Measurements from ENCODE around the gene RBMS1. TPM values are rescaled to one million over a fixed set of nuclear protein-coding genes. Genes with fewer than 3 reads are reported as not detected.

The RBMS1 gene
- total and polyA plus RNA-seq, 5 donors from 2014 or later: 27.9 to 58.4 (median 33.5) TPM

DNA sequence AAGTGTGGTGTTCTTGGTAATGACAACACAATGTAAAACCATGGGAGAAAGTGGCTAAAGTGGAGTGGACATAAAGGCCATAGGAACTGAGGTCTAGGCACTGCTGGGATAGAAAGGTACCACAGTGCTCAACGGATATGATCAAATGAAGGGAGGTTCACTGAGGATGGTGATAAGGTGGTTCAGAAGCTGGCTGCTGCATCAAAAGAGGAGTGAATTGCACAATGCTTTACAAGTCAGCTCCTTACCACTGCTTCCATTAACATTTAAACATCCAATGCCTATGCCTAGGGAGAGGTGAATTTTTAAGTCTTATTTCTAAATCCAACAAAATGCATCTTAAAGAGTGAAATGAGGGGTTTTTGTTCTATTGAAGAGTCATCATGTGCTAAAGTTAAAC lies 193.4 kb downstream of the RBMS1 start:
- Histone ChIP-seq H3K4me1 (ENCODE audit: control insufficient read depth, insufficient read depth, low read length, poor library complexity, severe bottlenecking) (no peaks in the 10 kb centered on the region), H3K27ac (ENCODE audit: insufficient read depth, low read length, poor library complexity, severe bottlenecking) (no peak overlapping the region), H3K4me3 (ENCODE audit: low read depth, low read length) (no peak overlapping the region), H3K27me3 (ENCODE audit: control insufficient read depth, insufficient read depth, low read length) (no peaks in the 10 kb centered on the region), H3K36me3 (ENCODE audit: control insufficient read depth, insufficient read depth, low read length) (peaks cover 45% of the 10 kb centered on the region), H3K9me3 (ENCODE audit: control insufficient read depth in 2 of 2, low read length in 2 of 2) (no peaks in the 10 kb centered on the region)
- ATAC-seq (ENCODE audit: low read depth in 2 of 2) (no peak), DNase-seq (no peak)
- Mint-ChIP-seq H3K9me3 (no peaks in the 10 kb centered on the region), H3K4me3 (no peak overlapping the region), H3K36me3 (peaks cover 60% of the 10 kb centered on the region), H3K27me3 (no peaks in the 10 kb centered on the region), H3K27ac (peak overlapping the region in 1 of 3 donors; percentile 50), H3K4me1 (peaks cover 7 to 33% (median 20%) of the 10 kb centered on the region in 4 donors)

DNA sequence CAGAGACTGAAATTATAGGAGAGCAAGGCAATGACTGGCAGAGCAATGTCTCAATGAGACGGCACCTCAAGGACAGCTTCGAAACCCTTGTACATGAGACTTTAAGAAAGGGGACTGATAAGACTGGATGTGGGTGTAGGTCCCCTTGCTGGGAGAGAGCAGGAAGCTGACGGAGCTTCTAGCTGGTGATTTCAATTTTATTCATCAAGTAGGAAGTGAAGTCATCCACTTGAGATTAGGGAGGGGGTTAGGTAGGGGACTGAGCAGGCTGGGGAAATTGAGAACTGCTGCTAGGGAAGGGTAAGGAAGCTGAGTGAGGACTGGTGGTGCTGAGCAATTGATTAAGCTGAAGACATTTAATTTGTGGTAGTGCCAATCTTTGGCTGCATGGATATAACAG lies 194.1 kb downstream of the RBMS1 start:
- peak overlapping the region in 1 of 4 donors; percentile 39 for H3K4me3 Mint-ChIP-seq
- DNase-seq (peak in 1 of 3 donors; percentile 14), ATAC-seq (ENCODE audit: low read depth in 2 of 2) (no peak)
- H3K9me3 Mint-ChIP-seq: no peaks in the 10 kb centered on the region
- H3K27me3 Mint-ChIP-seq: no peaks in the 10 kb centered on the region
- Histone ChIP-seq H3K27me3 (ENCODE audit: control insufficient read depth, insufficient read depth, low read length) (no peaks in the 10 kb centered on the region), H3K4me1 (ENCODE audit: control insufficient read depth, insufficient read depth, low read length, poor library complexity, severe bottlenecking) (no peaks in the 10 kb centered on the region), H3K4me3 (ENCODE audit: low read depth, low read length) (no peak overlapping the region), H3K9me3 (ENCODE audit: control insufficient read depth in 2 of 2, low read length in 2 of 2) (no peaks in the 10 kb centered on the region), H3K27ac (ENCODE audit: insufficient read depth, low read length, poor library complexity, severe bottlenecking) (no peak overlapping the region), H3K36me3 (ENCODE audit: control insufficient read depth, insufficient read depth, low read length) (peaks cover 45% of the 10 kb centered on the region)
- peaks cover 61% of the 10 kb centered on the region for H3K36me3 Mint-ChIP-seq
- peaks cover 7 to 33% (median 23%) of the 10 kb centered on the region in 4 donors for H3K4me1 Mint-ChIP-seq
- peak overlapping the region in 1 of 3 donors; percentile 3 for H3K27ac Mint-ChIP-seq

DNA sequence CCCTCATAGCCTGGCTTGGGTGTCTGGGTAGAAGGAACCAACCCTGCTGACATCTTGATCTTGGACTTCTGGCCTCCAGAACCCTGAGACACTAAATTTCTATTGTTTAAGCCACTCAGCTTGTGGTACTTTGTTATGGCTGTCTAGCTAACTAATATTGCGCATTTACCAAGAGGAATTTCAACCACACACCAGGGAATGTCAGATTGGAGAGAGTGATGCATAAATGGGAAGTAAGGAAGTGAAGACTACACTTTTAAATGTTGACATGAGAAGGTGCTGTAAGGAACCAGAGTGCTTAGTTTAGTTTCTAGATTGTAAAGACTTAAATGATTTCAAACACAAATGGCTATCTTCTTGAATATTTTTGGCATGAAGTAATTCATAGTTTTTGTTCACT lies 194.6 kb downstream of the RBMS1 start:
- DNase-seq: no peak
- H3K27me3 Mint-ChIP-seq: no peaks in the 10 kb centered on the region
- H3K9me3 Mint-ChIP-seq: no peaks in the 10 kb centered on the region
- Histone ChIP-seq H3K27ac (ENCODE audit: insufficient read depth, low read length, poor library complexity, severe bottlenecking) (no peak overlapping the region), H3K4me3 (ENCODE audit: low read depth, low read length) (no peak overlapping the region), H3K36me3 (ENCODE audit: control insufficient read depth, insufficient read depth, low read length) (peaks cover 48% of the 10 kb centered on the region), H3K9me3 (ENCODE audit: control insufficient read depth in 2 of 2, low read length in 2 of 2) (no peaks in the 10 kb centered on the region), H3K4me1 (ENCODE audit: control insufficient read depth, insufficient read depth, low read length, poor library complexity, severe bottlenecking) (no peaks in the 10 kb centered on the region), H3K27me3 (ENCODE audit: control insufficient read depth, insufficient read depth, low read length) (no peaks in the 10 kb centered on the region)
- peaks cover 7 to 35% (median 24%) of the 10 kb centered on the region in 4 donors for H3K4me1 Mint-ChIP-seq
- H3K4me3 Mint-ChIP-seq: no peak overlapping the region
- peaks cover 65% of the 10 kb centered on the region for H3K36me3 Mint-ChIP-seq
- no peak for ATAC-seq (ENCODE audit: low read depth in 2 of 2)
- no peak overlapping the region for H3K27ac Mint-ChIP-seq

DNA sequence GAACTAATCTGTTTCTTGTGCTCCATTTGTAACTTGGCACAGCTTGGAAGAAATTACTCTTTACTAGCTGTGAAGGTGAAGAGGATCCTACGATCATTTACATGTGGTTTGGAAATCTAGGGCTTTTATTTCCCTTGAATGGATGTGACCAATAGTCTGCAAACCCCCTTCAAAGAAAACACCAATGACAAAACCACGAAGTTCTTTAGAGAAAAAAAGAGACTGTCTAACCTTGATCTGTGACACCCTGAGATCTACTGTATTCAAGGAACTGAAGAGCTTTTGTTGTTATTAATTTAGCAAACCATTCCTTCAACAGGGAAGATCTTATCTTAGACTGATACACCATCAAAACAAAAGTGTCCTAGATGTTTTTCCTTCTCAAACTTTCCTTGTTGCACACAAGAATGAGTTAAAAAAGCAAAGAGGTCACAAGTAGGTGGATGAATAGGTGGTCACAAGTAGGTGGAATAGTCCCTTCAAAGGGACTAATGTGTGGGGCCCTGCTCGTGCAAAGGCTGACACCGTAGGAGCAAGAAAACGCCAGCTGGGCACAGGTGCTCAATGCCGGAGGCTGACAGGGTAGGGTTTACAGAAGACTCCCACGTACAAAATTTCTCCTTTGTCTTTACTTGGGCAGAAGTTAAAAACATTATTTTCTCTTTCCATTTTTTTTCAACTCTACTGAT lies 197.9 kb downstream of the RBMS1 start:
- DNase-seq (no peak), ATAC-seq (ENCODE audit: low read depth in 2 of 2) (no peak)
- Mint-ChIP-seq H3K36me3 (peaks cover 72% of the 10 kb centered on the region), H3K27ac (no peak overlapping the region), H3K9me3 (no peaks in the 10 kb centered on the region), H3K27me3 (no peaks in the 10 kb centered on the region), H3K4me1 (peaks cover 12 to 35% (median 21%) of the 10 kb centered on the region in 4 donors), H3K4me3 (no peak overlapping the region)
- peaks cover 42% of the 10 kb centered on the region for H3K36me3 ChIP-seq (ENCODE audit: control insufficient read depth, insufficient read depth, low read length)
- H3K27me3 ChIP-seq (ENCODE audit: control insufficient read depth, insufficient read depth, low read length): no peaks in the 10 kb centered on the region
- H3K27ac ChIP-seq (ENCODE audit: insufficient read depth, low read length, poor library complexity, severe bottlenecking): no peak overlapping the region
- H3K9me3 ChIP-seq (ENCODE audit: control insufficient read depth in 2 of 2, low read length in 2 of 2): no peaks in the 10 kb centered on the region
- H3K4me1 ChIP-seq (ENCODE audit: control insufficient read depth, insufficient read depth, low read length, poor library complexity, severe bottlenecking): no peaks in the 10 kb centered on the region
- H3K4me3 ChIP-seq (ENCODE audit: low read depth, low read length): no peak overlapping the region

DNA sequence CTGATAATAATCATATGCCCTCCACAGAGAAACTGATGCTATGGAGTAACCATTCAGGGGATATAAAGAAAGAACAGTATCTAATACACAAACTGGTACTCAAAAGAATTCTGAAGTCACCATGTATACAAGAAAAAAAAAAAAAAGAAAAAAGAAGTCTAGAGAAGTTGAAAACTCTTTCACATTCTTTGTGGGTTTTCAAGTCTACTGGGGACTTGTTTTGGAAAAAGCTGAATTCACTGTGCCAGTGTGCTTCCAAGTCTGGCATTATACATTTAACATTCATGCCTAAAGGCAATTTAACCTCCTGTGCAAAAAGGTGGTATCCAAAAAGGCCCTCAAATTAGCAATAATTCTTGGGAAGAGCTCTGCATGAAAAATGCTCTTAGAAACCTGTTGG lies 198.7 kb downstream of the RBMS1 start:
- H3K36me3 Mint-ChIP-seq: peaks cover 69% of the 10 kb centered on the region
- H3K36me3 ChIP-seq (ENCODE audit: control insufficient read depth, insufficient read depth, low read length): peaks cover 36% of the 10 kb centered on the region
- DNase-seq: no peak
- no peak overlapping the region for H3K4me3 Mint-ChIP-seq
- no peak overlapping the region for H3K27ac Mint-ChIP-seq
- no peak overlapping the region for H3K4me3 ChIP-seq (ENCODE audit: low read depth, low read length)
- no peaks in the 10 kb centered on the region for H3K9me3 ChIP-seq (ENCODE audit: control insufficient read depth in 2 of 2, low read length in 2 of 2)
- no peaks in the 10 kb centered on the region for H3K27me3 ChIP-seq (ENCODE audit: control insufficient read depth, insufficient read depth, low read length)
- no peaks in the 10 kb centered on the region for H3K9me3 Mint-ChIP-seq
- H3K4me1 Mint-ChIP-seq: peaks cover 12 to 35% (median 20%) of the 10 kb centered on the region in 4 donors
- no peaks in the 10 kb centered on the region for H3K27me3 Mint-ChIP-seq
- no peak for ATAC-seq (ENCODE audit: low read depth in 2 of 2)
- H3K27ac ChIP-seq (ENCODE audit: insufficient read depth, low read length, poor library complexity, severe bottlenecking): no peak overlapping the region
- no peaks in the 10 kb centered on the region for H3K4me1 ChIP-seq (ENCODE audit: control insufficient read depth, insufficient read depth, low read length, poor library complexity, severe bottlenecking)

DNA sequence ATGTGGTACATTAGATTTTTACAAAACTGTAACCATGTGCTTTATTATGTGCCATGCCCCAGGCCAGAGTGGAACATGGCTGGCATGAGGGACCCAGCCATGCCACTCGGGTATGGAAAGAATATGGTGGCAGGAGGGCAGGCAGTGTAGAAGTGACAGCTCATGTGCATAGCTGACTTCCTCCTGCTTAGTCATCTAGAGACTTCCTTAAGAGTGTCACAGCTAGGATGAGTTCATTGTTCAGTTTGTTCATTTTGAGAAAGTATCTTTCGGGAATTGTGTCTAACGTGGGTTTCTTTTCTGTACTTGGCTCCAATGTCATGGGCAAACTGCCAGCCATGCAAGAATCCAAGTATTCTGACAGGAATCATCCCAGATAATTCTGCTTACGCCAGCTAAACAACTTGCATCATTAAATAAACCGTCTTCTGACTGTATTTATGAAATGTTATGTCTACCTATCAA lies 199.2 kb downstream of the RBMS1 start:
- Mint-ChIP-seq H3K4me3 (no peak overlapping the region), H3K27ac (no peak overlapping the region), H3K27me3 (no peaks in the 10 kb centered on the region), H3K9me3 (no peaks in the 10 kb centered on the region), H3K4me1 (peaks cover 12 to 33% (median 18%) of the 10 kb centered on the region in 4 donors), H3K36me3 (peaks cover 67% of the 10 kb centered on the region)
- H3K27me3 ChIP-seq (ENCODE audit: control insufficient read depth, insufficient read depth, low read length): no peaks in the 10 kb centered on the region
- ATAC-seq (ENCODE audit: low read depth in 2 of 2): peak in 1 of 2 donors; percentile 31
- no peaks in the 10 kb centered on the region for H3K9me3 ChIP-seq (ENCODE audit: control insufficient read depth in 2 of 2, low read length in 2 of 2)
- peaks cover 31% of the 10 kb centered on the region for H3K36me3 ChIP-seq (ENCODE audit: control insufficient read depth, insufficient read depth, low read length)
- no peaks in the 10 kb centered on the region for H3K4me1 ChIP-seq (ENCODE audit: control insufficient read depth, insufficient read depth, low read length, poor library complexity, severe bottlenecking)
- DNase-seq: peak in 1 of 3 donors; percentile 37
- no peak overlapping the region for H3K27ac ChIP-seq (ENCODE audit: insufficient read depth, low read length, poor library complexity, severe bottlenecking)
- no peak overlapping the region for H3K4me3 ChIP-seq (ENCODE audit: low read depth, low read length)

DNA sequence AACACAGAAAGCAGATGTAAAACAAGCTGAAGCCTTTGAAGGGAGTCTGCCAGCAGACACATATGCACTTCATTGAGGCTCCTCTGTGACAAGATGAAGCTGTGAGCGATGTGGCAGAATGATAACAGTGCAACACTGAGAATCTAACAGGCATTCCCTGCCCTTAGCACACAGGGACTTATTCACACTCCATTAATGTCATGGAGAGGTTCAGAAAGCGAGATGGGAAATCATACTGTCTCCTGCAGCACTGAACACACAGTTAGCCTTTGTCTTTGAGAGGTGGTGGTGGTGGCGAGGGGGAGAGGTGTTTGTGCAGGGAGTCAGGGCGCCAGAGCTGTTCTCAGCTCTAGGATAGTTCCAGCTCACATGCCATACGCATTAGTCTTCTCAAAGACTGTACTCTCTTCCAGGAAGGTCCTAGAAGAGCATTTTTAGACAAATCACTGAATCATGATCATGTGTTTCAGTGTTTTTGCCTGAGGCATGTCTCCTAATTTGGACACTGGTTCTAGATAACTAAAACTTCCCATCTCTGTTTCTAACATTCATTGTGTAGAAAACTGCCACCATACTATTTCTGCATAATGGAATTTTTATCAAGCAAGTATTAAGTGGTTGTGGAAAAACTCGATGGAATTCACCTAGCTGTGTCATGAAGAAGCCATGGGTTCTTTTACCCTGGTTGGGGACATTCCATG lies 200.1 kb downstream of the RBMS1 start:
- Histone ChIP-seq H3K27me3 (ENCODE audit: control insufficient read depth, insufficient read depth, low read length) (no peaks in the 10 kb centered on the region), H3K27ac (ENCODE audit: insufficient read depth, low read length, poor library complexity, severe bottlenecking) (no peak overlapping the region), H3K36me3 (ENCODE audit: control insufficient read depth, insufficient read depth, low read length) (peaks cover 32% of the 10 kb centered on the region), H3K4me3 (ENCODE audit: low read depth, low read length) (no peak overlapping the region), H3K4me1 (ENCODE audit: control insufficient read depth, insufficient read depth, low read length, poor library complexity, severe bottlenecking) (no peaks in the 10 kb centered on the region), H3K9me3 (ENCODE audit: control insufficient read depth in 2 of 2, low read length in 2 of 2) (no peaks in the 10 kb centered on the region)
- Mint-ChIP-seq H3K36me3 (peaks cover 63% of the 10 kb centered on the region), H3K4me1 (peaks cover 12 to 33% (median 18%) of the 10 kb centered on the region in 4 donors), H3K4me3 (no peak overlapping the region), H3K27ac (peak overlapping the region in 2 of 3 donors; percentile 33 to 44), H3K9me3 (no peaks in the 10 kb centered on the region), H3K27me3 (no peaks in the 10 kb centered on the region)
- no peak for ATAC-seq (ENCODE audit: low read depth in 2 of 2)
- DNase-seq: no peak
